Activated naive CD4-positive, alpha-beta T cell treated with anti-CD3 and anti-CD28 coated beads, Interleukin-2, amount 50 U/mL, for 72 hours (primary cell): ENCODE measurements around the gene CER1. TPM values are rescaled to one million over a fixed set of nuclear protein-coding genes. Genes with fewer than 3 reads are reported as not detected.
A peak's percentile ranks its signal among the peaks of the same experiment; 100 is the strongest.

ENCODE experiments used
- ATAC-seq, 2 donors: fragments of 150-1000 bp; cut with Tn5 transposase; 2 replicates each; pipeline ENCODE4 v1.10.0; 2021; ENCODE audit warnings: mild to moderate bottlenecking in 2 of 2, moderate library complexity in 2 of 2
- DNase-seq, 2 donors: peaks; one replicate each; pipeline ENCODE4 v3.0.0; 2021 to 2022; ENCODE audit warnings: low spot score in 2 of 2
- H3K27ac Mint-ChIP-seq, 2 donors: one replicate each; pipeline ENCODE4 v1.8.0; 2022; ENCODE audit warnings: mild to moderate bottlenecking in 2 of 2, mixed read lengths in 2 of 2
- H3K36me3 Mint-ChIP-seq, 2 donors: one replicate each; pipeline ENCODE4 v1.8.0; 2022; ENCODE audit warnings: mixed read lengths in 2 of 2
- H3K9me3 Mint-ChIP-seq, 2 donors: one replicate each; pipeline ENCODE4 v1.8.0; 2022; ENCODE audit warnings: mixed read lengths in 2 of 2
- total RNA-seq, 2 donors: library from RNA; stranded (reverse); gene quantifications; one replicate each; pipeline ENCODE4 v1.2.3, GENCODE V29; 2022

The CER1 gene
- total RNA-seq, 2 donors from 2014 or later, result not detected

DNA sequence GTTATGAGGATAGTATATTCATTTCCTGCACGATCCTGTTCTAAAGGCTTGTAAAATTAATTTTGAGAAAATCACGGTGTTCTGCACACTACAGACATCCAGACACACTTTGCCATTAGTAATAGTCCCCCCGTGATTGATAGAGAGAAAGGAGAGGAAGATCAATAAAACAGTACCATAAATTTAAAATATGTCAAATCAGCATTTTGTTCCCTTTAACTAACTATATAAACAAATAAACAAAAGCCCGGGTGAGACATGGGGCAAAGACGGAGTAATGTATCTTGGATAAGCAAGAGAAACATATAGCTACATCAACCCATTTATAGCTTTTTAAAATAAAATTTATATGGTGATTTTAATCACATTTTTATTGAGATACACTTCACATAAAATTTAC lies 10.6 kb upstream of the CER1 start:
- H3K9me3 Mint-ChIP-seq, result no peaks in the 10 kb centered on the region
- no peak for ATAC-seq
- DNase-seq, result no peak
- no peaks in the 10 kb centered on the region for H3K36me3 Mint-ChIP-seq
- no peak overlapping the region for H3K27ac Mint-ChIP-seq

DNA sequence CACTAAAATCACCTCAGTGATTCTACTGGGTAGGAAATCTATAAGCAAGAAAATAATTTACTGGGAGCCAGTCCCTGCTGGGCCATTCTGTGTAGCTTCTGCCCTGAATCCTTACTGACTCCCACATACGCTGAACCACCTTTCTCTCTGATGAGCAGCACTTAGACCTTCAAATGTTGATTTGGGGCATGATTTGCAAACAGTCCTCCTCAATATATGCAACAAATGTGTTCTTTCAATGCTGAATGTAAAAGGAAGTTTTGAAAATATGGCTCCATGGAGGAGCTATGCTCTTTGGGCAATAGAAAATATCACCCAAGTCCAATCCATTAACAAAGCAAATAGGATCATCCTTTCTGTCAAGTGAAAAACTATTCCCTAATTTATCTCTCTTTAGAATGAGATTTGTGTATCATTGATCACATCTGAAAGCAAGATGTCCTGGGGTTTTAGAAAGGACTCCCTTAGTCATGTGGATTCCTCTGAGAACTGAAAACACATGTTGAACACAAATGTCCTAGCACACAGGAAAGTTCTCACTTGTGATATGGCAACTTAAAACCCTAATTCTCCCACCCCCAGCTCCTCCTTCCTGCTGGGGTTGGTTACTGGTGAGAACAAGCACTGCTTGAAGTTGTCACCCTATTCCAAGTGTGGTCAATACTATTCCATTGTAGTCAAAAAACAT lies 8.9 kb upstream of the CER1 start:
- H3K27ac Mint-ChIP-seq, result no peak overlapping the region
- no peak for DNase-seq
- no peaks in the 10 kb centered on the region for H3K9me3 Mint-ChIP-seq
- no peaks in the 10 kb centered on the region for H3K36me3 Mint-ChIP-seq
- ATAC-seq, result no peak

DNA sequence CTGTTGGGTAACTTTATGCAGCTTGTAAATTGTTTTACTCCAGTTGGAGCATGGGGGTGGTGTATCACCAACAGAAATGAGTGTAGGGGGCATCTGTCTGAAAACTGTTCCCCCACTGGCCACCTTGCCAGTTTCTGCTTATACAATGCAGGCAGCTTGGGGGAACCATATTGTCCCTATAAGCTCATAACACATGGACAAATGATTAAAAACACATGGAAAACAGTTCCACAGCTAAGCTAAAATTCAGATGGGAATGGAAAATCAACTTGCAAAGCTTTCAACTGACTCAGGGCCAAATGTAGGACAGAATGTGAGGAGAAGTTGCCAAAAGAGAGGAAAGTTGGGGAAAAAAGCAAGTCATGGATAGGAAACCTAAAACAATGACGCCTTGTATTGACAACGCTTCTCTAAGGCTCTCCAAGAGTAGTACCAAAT lies 7.9 kb upstream of the CER1 start:
- H3K36me3 Mint-ChIP-seq, result no peaks in the 10 kb centered on the region
- ATAC-seq (no peak), DNase-seq (no peak)
- H3K27ac Mint-ChIP-seq, result no peak overlapping the region
- H3K9me3 Mint-ChIP-seq, result no peaks in the 10 kb centered on the region

DNA sequence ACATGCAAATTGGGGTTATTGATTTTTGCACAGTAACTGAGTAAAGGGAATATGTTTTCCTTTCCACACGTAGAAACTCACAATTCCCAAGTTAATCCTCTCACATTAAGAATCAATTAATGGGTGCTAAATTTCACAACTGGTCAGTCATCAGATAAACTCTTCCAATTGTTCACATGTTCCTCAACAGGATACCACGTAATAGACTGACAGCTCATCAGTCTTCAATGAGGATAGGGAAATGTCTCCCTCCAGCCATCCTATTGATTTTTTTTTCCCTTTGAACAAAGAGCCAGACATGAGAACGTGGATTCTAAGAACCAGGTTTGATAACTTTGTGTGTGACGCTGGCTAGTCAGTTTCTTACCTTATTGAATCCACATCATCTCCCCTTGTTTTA lies 768 bp upstream of the CER1 start:
- DNase-seq (no peak), ATAC-seq (no peak)
- Mint-ChIP-seq H3K9me3 (no peaks in the 10 kb centered on the region), H3K36me3 (no peaks in the 10 kb centered on the region), H3K27ac (no peak overlapping the region)

DNA sequence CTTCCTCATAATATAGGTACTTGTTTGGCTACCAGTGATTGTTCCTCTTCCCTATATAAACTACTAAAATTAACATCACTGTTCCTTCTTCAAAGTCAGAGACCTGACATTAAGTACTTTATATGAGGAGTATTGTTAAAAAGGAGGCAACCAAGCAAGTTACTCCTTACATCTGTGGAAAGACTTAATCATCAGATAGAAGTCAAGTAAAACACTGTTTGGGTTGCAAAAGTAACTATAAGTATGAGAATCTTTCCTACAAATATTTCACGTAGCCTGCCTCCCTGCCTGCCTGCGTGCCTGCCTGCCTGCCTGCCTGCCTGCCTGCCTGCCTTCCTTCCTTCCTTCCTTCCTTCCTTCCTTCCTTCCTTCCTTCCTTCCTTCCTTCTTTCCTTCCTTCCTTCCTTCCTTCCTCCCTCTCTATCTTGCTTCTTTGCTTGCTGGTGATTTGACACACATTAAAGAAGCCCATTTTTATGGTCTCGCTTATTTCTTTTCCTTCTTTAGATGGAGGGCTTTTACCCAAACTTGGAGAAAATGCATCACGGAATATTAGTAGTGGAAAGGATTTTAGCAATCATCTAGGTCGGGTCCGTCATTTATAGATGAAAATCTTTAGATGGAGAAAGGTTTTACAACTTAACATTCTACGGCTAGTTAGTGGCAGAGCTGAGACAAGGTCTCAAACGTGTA lies 3.2 kb downstream of the CER1 start:
- Mint-ChIP-seq H3K36me3 (no peaks in the 10 kb centered on the region), H3K9me3 (no peaks in the 10 kb centered on the region), H3K27ac (no peak overlapping the region)
- no peak for ATAC-seq
- no peak for DNase-seq

DNA sequence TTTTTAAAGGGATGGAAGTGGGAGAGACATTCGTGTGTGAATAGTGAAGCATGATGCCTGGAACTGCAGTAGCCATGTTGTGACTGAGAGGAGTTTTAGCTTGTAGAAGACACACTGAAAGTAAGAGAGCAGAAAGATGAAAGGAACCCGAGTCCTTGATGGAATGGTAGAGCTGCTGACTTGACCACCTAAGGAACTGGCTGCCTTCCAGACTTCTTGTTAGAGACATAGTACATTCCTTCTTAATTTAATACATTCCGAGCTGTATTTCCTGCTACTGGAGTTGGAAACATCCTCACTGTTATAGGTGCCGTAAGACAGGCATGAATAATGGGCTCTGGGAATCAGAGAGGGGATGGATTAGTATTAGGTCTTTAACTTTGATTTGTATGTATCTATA lies 7.4 kb downstream of the CER1 start:
- ATAC-seq, result no peak

DNA sequence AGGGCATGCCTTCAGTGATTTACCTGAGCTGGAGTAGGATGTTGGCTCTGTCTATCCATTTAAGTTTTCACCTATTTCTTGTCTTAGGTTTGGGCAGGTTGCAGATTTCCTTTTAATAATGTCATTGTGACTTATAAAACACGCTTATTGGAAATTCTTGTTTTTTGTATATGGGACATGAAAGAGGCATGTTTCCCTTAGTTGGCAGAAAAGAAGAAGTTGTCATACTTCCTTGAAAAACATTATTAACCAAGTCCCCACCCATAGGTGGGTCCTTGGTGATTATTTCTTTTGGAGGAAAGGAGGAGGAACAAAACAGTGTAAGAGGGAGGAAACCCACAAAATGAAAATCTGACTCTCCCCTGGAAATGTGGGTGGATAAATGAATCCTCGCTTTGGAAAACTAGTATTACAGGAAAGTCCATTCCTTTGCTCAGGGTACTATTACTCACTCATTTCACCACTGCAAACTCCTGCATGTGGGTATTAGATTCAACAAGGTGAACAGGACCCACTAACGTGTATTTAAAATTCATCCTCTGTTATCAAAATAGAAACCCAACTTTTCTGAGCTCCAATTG lies 9.3 kb downstream of the CER1 start:
- H3K36me3 Mint-ChIP-seq, result peaks cover 4 to 7% of the 10 kb centered on the region in 2 donors
- DNase-seq (no peak), ATAC-seq (no peak)
- H3K9me3 Mint-ChIP-seq, result peaks cover 6% of the 10 kb centered on the region in 2 donors
- no peak overlapping the region for H3K27ac Mint-ChIP-seq

More for the DNA sequence above, 7.4 kb downstream of the CER1 start:
- DNase-seq, result no peak
- no peak overlapping the region for H3K27ac Mint-ChIP-seq
- H3K9me3 Mint-ChIP-seq, result peaks cover 0 to 2% of the 10 kb centered on the region in 2 donors
- peaks cover 0 to 3% of the 10 kb centered on the region in 2 donors for H3K36me3 Mint-ChIP-seq

DNA sequence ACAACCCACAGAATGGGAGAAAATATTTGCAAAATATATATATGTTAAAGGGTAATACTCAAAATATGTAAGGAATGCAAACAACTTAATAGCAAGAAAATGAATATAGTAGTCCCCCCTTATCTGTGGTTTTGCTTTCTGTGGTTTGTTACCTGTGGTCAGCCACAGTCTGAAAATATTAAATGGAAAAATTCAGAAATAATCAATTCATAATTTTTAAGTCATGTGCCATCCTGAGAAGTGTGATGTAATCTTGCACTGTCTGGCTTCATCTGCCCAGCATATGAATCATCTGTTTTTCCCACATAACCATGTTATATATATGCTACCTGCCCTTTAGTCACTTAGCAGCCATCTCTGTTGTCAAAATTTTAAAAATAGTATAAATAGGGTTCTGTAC lies 11.7 kb downstream of the CER1 start:
- no peak for DNase-seq
- Mint-ChIP-seq H3K36me3 (peaks cover 9 to 13% of the 10 kb centered on the region in 2 donors), H3K27ac (no peak overlapping the region), H3K9me3 (peaks cover 13% of the 10 kb centered on the region in 2 donors)
- ATAC-seq, result no peak

DNA sequence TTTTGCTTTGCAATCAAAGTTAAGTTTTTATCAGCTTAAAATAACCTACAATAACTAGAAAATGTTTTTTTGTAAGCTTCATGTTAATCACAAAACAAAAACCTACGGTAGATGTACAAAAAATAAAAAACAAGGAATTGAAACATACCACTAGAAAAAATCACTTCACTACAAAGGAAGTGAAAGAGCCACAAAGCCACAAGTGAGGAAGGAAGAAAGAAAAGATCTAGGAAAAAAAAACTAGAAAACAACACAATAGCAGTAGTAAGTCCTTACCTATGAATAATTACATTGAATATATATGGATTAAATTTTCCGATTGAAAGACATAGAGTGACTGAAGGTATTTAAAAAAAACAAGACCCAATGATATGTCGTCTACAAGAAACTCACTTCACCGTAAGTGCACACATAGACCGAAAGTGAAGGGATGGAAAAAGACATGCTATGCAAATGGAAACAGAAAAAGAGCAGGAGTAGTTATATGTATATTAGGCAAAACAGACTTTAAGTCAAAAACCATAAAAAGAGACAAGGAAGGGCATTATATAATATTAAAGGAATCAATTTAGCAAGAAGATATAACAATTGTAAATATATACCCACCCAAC lies 15.9 kb downstream of the CER1 start:
- Mint-ChIP-seq H3K36me3 (peaks cover 16 to 20% of the 10 kb centered on the region in 2 donors), H3K27ac (no peak overlapping the region), H3K9me3 (peaks cover 21 to 22% of the 10 kb centered on the region in 2 donors)
- ATAC-seq (no peak), DNase-seq (no peak)

DNA sequence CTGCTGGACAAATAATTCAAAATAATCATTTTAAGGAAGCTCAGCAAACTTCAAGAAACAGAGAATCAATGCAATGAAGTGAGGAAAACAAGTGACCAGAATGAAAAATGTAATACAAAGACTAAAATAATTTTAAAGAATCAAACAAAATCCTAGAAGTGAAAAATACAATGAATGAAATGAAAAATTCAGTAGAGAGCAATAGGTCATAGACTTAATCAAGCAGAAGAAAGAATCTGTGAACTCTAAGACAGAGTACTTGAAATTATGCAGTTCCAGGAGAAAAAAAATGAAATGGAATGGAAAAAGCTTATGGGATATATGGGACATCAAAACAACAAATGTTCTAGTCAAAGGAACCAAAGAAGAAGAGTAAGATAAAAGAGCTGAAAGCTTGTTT lies 17.5 kb downstream of the CER1 start:
- no peak for DNase-seq
- H3K36me3 Mint-ChIP-seq, result peaks cover 13 to 20% of the 10 kb centered on the region in 2 donors
- no peak for ATAC-seq
- peaks cover 19 to 22% of the 10 kb centered on the region in 2 donors for H3K9me3 Mint-ChIP-seq
- H3K27ac Mint-ChIP-seq, result no peak overlapping the region

DNA sequence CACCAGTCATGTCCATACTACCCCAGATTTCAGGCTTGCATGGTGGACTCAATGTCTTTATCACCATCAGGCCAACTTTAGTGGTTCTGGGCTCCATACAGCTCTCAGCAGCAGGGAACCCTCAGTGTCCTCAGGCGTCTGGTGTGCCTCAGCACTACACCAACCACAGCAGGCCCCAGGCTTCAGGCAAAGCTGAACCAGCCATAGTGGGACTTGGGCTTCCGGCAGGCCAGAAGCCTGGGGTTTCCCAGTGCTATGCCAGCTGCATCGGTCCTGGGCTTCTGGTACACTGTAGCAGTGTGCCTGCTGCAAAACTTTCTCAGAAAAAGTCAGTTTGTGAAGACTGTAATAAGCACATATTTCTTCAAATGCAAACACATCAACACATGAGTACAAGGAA lies 18.3 kb downstream of the CER1 start:
- H3K9me3 Mint-ChIP-seq, result peaks cover 18 to 22% of the 10 kb centered on the region in 2 donors
- H3K36me3 Mint-ChIP-seq, result peaks cover 12 to 18% of the 10 kb centered on the region in 2 donors
- DNase-seq (no peak), ATAC-seq (no peak)
- no peak overlapping the region for H3K27ac Mint-ChIP-seq

DNA sequence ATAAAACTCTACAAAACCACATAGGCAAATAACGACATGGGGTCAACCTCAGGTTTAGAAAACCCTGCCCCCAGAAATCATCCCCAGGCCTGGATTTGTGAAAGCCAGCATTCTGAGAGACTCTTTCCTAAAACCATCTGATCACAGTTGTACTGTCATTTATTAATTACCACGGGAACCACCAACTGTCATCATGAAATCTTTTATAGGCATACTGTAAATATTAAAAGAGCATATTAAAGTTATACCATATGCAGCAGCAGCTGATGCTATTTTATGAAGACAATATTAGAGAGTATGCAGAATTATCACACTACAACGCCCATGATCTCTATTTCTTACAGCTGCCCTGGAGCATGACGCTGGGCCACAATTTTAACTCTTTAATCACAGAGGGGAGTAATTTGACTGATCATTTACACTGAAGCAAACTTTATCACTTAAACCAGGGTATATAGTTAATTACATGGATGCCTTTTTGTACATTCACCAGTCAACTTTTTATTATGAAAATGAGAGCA lies 20.3 kb downstream of the CER1 start:
- Mint-ChIP-seq H3K36me3 (peaks cover 7 to 13% of the 10 kb centered on the region in 2 donors), H3K27ac (no peak overlapping the region), H3K9me3 (peaks cover 15 to 17% of the 10 kb centered on the region in 2 donors)
- no peak for DNase-seq
- ATAC-seq, result no peak

DNA sequence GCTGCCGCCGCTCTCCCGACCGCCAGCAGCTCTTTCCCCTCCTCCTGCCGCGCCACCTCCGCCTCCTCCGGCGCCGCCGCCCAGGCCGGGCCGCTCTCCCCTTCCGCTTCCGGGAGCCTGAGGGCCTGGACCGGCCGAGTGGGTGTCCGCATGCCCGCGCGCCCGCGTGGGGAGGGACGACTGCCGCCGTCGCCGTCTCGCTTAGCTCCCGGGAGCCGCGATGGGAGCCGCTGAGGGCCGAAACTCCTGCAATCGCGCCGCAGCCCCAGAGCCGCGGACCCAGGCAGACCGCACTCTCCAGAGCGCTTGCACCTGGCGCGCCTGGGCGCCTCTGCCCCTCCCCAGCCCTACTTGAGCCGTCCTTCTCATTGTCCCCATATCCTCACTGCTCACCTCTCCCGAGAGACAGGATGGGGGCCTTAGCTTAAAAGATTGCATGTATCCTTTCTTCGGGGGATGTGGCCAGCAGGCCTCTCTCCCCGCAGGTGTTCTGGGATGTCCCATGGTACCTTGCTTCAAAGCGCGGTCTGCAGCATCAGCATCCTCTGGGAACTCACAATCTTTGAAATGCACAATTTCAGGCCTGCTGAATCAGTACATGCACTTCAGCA lies 29.2 kb downstream of the CER1 start, which contains the start of gene ZDHHC21:
Gene ZDHHC21 (minus strand): TSS at position 182 of the 611 bp plus-strand sequence. CDS start 19,092 bp downstream, outside the sequence.
- peak within 1 kb of the TSS; percentile 90 to 97 for H3K27ac Mint-ChIP-seq
- DNase-seq, result peak; percentile 65 to 75
- ATAC-seq, result peak; percentile 90 to 96
- H3K9me3 Mint-ChIP-seq, result no peaks in the 10 kb centered on the region
- peaks cover 20 to 22% of the 10 kb centered on the region in 2 donors for H3K36me3 Mint-ChIP-seq

DNA sequence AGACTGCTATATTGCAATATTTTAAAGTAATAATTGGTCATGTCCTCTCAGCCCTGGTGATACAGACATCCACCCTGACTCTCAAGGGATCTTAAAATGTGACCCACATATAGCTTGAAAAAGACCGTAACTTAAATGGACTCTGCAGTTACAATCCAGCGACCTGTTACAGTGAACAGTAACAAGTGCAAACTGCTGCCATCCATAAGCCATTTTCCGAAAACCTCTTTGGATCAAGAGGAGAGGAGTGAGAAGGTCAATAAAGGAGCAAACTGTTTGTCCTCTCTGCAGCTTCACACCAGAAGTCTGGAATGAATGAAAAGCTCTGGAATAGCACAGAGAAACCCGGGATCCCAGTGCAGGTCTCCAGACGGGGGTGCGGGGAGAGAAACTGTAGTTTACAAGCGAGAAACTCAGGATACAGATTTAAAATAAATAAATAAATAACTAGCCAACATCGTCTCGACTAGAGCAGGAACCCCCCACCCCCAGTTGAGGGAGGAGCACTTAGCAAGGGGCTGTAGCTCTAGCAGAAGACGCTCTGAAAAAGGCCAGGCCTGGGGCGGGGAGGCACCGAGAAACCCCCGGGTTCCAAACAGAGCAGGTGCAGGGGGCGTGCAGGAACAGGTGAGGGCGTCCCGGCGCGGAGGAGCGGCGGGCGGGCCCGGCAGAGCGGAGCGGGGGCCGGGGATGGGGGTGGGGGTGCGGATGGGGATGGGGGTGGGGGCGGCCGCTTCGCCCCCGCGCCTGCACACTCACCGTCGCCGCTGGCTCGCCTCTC lies 29.9 kb downstream of the CER1 start:
- no peak for DNase-seq

DNA sequence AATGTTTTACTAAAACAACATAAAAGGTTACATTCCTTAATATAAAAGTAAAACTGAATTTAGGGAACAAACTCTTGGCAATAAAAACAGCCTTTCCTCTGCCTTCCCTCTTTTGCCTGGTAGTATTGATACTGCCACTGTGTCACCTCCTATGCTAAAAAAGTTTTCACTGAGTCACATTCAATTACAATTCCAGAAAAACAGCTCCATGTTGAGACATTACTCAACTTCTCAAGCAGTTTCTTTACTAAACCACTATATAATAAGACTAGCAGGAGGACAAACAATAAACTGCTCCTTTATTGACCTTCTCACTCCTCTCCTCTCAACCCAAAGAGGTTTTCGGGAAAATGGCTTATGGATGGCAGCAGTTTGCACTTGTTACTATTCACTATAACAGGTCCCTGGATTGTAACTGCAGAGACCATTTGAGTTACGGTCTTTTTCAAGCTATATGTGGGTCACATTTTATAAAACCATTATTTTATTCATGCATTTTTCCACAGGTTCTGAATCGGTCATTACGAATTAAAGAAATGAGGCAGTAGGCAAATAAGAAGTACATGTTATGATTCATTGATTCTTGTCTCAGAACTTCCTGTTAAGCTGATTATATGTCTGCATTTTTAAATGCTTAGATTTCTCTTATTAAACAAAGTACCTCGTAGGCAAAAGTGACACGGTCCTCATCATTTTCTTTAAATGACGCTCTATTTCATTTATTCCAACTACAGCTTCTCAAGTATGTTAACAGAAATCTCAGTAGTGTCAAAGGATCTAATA lies 31.4 kb downstream of the CER1 start:
- Mint-ChIP-seq H3K9me3 (no peaks in the 10 kb centered on the region), H3K36me3 (peaks cover 23 to 28% of the 10 kb centered on the region in 2 donors), H3K27ac (peak overlapping the region in 1 of 2 donors; percentile 53)
- DNase-seq (no peak), ATAC-seq (no peak)

More for the DNA sequence above, 29.9 kb downstream of the CER1 start:
- Mint-ChIP-seq H3K36me3 (peaks cover 23 to 27% of the 10 kb centered on the region in 2 donors), H3K9me3 (no peaks in the 10 kb centered on the region), H3K27ac (peak overlapping the region; percentile 85 to 90)
- ATAC-seq, result peak; percentile 59 to 67
